CD4-positive, alpha-beta T cell (primary cell): ENCODE results near the gene TRAPPC2L. TPM values are rescaled to one million over a fixed set of nuclear protein-coding genes. Genes with fewer than 3 reads are reported as not detected.
A peak's percentile ranks its signal among the peaks of the same experiment; 100 is the strongest.

Source experiments
- ATAC-seq: fragments of 200-7000 bp; cut with Tn5 transposase; one replicate; pipeline ENCODE4 v1.10.0; 2022; ENCODE audit warnings: mild to moderate bottlenecking; ENCODE audit not compliant: poor library complexity
- CTCF ChIA-PET: fragments of 350-600 bp; sonication (Branson Sonifier 250); formaldehyde crosslinking; loops from one replicate; lab custom pipeline; 2021; ENCODE audit warnings: antibody characterized with exemption, inconsistent platforms; lab: Charles Lee
- POLR2A ChIA-PET: fragments of 350-600 bp; sonication (Branson Sonifier 250); formaldehyde crosslinking; loops from one replicate; lab custom pipeline; 2021; ENCODE audit warnings: antibody characterized with exemption, inconsistent platforms; lab: Charles Lee
- DNase-seq, 14 experiments: peaks; one replicate each; pipeline ENCODE4 v3.0.0-alpha.2; 2013 to 2020; ENCODE audit warnings: mixed read lengths in 2 of 14
- H3K27ac ChIP-seq, 2 donors: one replicate each; pipeline versions ENCODE4 v1.5.1 to v1.7.0; 2013; ENCODE audit warnings: low read length in 2 of 2, low read depth in 1 of 2, mild to moderate bottlenecking in 1 of 2
- H3K27me3 ChIP-seq, 2 experiments: 1 replicate in 1 of 2; 2 replicates in 1 of 2; pipeline versions ENCODE4 v1.6.1 to v1.7.0; 2013; ENCODE audit warnings: low read length in 2 of 2, control low read depth in 1 of 2, mild to moderate bottlenecking in 1 of 2, moderate library complexity in 1 of 2; ENCODE audit not compliant: insufficient read depth in 2 of 2, control insufficient read depth in 1 of 2
- H3K36me3 ChIP-seq: one replicate; pipeline ENCODE4 v1.6.1; 2013; ENCODE audit warnings: low read length, control low read depth; ENCODE audit not compliant: insufficient read depth
- H3K4me1 ChIP-seq: one replicate; pipeline ENCODE4 v1.6.1; 2013; ENCODE audit warnings: low read length, control low read depth; ENCODE audit not compliant: insufficient read depth
- H3K4me3 ChIP-seq: one replicate; pipeline ENCODE4 v1.5.1; 2013; ENCODE audit warnings: mild to moderate bottlenecking, low read length, moderate library complexity
- H3K9me3 ChIP-seq, 2 experiments: 1 replicate in 1 of 2; 2 replicates in 1 of 2; pipeline versions ENCODE4 v1.6.1 to v1.7.0; 2013; ENCODE audit warnings: low read length in 2 of 2, mild to moderate bottlenecking in 2 of 2, control low read depth in 1 of 2, moderate library complexity in 1 of 2; ENCODE audit not compliant: control insufficient read depth in 1 of 2, insufficient read depth in 1 of 2
- H3K27ac Mint-ChIP-seq: one replicate; pipeline ENCODE4 v1.8.0; 2020; ENCODE audit warnings: mixed read lengths
- H3K27me3 Mint-ChIP-seq: one replicate; pipeline ENCODE4 v1.8.0; 2021; ENCODE audit warnings: mixed read lengths
- H3K36me3 Mint-ChIP-seq: one replicate; pipeline ENCODE4 v1.8.0; 2021; ENCODE audit warnings: low read depth, mixed read lengths
- H3K4me1 Mint-ChIP-seq: one replicate; pipeline ENCODE4 v1.8.0; 2021; ENCODE audit warnings: low read depth, mixed read lengths
- H3K4me3 Mint-ChIP-seq: one replicate; pipeline ENCODE4 v1.8.0; 2020; ENCODE audit warnings: mild to moderate bottlenecking, mixed read lengths
- H3K9me3 Mint-ChIP-seq: one replicate; pipeline ENCODE4 v1.8.0; 2020; ENCODE audit warnings: mixed read lengths
- intact Hi-C, 2 experiments: fragments of 100-400 bp; cut with DNase I in 1 of 2; cut with micrococcal nuclease in 1 of 2; formaldehyde crosslinking; loops; one replicate each; pipeline versions ENCODE4 v1.15.1 to v1.9.0; 2023 to 2025; cut with DNase I, micrococcal nuclease
- total RNA-seq, 174 experiments: library from RNA in 2 of 174; stranded (reverse) in 2 of 174; gene quantifications; one replicate each; pipeline ENCODE4 v1.2.3 and lab custom pipeline; 2021 to 2026
- TF ChIP-seq, protein P1 (sequence below): fragments of 200-600 bp; IDR thresholded peaks from one replicate; pipeline ENCODE4 v1.8.0; 2022; ENCODE audit warnings: antibody characterized with exemption, mild to moderate bottlenecking

TRAPPC2L gene
- total RNA-seq, 2 experiments from 2014 or later: 48.0 to 48.2 TPM

DNA sequence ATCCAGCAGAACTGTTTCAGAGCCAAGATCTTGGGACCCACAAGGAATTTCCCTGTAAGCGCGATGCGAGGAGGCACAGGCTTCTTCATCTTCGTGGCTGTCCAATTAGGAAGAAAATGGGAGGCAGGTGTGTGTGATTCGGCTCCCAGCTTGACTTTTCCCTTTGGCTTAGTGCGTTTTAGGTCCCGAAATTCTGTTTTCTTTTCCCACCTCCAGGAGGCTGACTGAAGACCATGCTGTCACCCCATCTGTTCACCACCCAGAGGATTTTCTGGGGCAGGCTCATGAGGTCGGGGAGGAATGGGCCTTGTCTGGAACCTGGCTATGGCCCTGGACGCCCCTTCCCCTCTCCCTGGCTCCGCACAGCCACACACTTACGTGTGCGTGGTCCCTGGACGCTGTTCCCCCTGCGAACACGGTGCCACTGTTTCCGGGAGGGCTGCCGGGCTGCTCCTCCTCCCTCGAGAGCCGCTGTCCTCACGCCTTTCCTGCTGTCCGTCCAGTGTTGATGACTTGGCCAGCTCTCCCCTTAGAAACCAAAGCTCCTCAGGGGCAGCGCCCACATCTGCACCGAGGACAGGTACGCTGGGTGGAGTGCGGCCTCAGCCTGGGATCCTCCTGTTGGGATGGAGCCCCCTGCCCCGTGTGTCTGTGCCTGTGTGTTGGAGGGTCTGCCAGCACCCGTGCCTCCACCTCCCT lies 12.2 kb downstream of the TRAPPC2L start:
- no peak for DNase-seq
- CTCF ChIA-PET: no interaction called here
- Histone ChIP-seq H3K27me3 (peaks cover 13 to 15% of the 10 kb centered on the region in 2 experiments), H3K4me1 (peaks cover 6% of the 10 kb centered on the region), H3K36me3 (no peaks in the 10 kb centered on the region), H3K4me3 (no peak overlapping the region), H3K27ac (no peak overlapping the region), H3K9me3 (peaks cover 0 to 5% of the 10 kb centered on the region in 2 experiments)
- no peaks in the 10 kb centered on the region for H3K4me1 Mint-ChIP-seq
- H3K4me3 Mint-ChIP-seq: no peak overlapping the region
- H3K27me3 Mint-ChIP-seq: peaks cover 11% of the 10 kb centered on the region
- ATAC-seq: no peak
- intact Hi-C loops: no loop called here
- no peaks in the 10 kb centered on the region for H3K36me3 Mint-ChIP-seq
- TF ChIP-seq, protein P1, sequence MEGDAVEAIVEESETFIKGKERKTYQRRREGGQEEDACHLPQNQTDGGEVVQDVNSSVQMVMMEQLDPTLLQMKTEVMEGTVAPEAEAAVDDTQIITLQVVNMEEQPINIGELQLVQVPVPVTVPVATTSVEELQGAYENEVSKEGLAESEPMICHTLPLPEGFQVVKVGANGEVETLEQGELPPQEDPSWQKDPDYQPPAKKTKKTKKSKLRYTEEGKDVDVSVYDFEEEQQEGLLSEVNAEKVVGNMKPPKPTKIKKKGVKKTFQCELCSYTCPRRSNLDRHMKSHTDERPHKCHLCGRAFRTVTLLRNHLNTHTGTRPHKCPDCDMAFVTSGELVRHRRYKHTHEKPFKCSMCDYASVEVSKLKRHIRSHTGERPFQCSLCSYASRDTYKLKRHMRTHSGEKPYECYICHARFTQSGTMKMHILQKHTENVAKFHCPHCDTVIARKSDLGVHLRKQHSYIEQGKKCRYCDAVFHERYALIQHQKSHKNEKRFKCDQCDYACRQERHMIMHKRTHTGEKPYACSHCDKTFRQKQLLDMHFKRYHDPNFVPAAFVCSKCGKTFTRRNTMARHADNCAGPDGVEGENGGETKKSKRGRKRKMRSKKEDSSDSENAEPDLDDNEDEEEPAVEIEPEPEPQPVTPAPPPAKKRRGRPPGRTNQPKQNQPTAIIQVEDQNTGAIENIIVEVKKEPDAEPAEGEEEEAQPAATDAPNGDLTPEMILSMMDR: no peak
- no peaks in the 10 kb centered on the region for H3K9me3 Mint-ChIP-seq
- POLR2A ChIA-PET: interaction anchor here (1.1 kb wide), 1 partner anchor 11 kb away, joined by 3 read pairs; no protein-coding TSS in a partner anchor
- no peak overlapping the region for H3K27ac Mint-ChIP-seq

DNA sequence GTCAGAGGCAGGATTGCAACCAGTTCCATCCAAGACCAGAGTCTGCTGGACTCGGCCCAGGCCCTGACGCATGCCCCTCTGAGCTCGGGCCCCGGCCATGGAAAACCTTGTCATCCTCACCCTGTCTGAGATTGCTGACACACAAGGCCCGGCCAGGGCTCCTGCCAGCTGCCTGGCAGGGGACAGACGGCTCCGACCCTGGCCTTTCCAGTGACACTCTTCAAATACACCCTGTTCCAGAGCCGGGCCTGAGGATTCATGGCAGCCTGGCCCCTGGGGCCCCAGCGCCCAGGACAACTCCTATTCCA lies 12.7 kb downstream of the TRAPPC2L start:
- Mint-ChIP-seq H3K9me3 (no peaks in the 10 kb centered on the region), H3K27ac (no peak overlapping the region), H3K36me3 (no peaks in the 10 kb centered on the region), H3K4me3 (no peak overlapping the region), H3K4me1 (no peaks in the 10 kb centered on the region), H3K27me3 (peaks cover 11% of the 10 kb centered on the region)
- ATAC-seq (no peak), DNase-seq (no peak)
- Histone ChIP-seq H3K4me1 (peaks cover 6% of the 10 kb centered on the region), H3K27me3 (peaks cover 13 to 15% of the 10 kb centered on the region in 2 experiments), H3K36me3 (no peaks in the 10 kb centered on the region), H3K27ac (no peak overlapping the region), H3K4me3 (no peak overlapping the region), H3K9me3 (peaks cover 0 to 5% of the 10 kb centered on the region in 2 experiments)
- CTCF ChIA-PET: no interaction called here
- TF ChIP-seq, protein P1: no peak
- POLR2A ChIA-PET: no interaction called here
- intact Hi-C loops: no loop called here

DNA sequence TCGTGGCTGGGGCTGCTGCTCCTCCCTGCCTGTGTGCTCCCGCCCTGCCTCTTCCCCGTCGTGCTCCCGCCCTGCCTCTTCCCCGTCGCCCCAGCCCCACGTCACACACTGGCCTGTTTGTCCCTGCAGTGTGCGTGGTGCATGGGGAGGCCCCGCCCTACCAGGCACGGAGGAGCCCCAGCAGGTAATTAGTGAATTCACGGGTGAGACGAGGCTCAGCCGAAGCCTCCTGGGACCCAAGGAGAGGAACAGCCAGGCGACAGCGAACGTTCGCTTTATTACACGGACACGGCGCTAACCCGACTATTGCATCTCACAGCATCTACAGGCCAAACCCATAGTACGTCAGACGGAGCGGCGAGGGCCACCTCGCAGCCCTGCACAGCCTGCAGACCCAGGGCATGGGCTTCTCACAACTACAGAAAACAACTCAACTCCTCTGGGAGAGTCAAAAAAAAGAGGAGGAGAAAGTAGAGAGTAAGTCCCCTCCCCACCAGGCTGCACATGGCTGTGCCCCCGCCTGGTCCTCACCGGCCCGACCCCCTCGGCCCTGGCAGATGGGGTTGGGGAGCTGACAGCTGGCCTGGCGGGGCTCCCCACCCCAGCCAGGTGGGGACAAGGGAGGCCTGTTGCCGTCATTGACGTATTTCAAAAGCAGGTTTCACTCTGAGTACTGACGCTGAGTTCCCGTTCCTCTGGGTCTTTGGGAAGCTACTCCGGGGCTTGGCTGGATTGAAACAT lies 13.9 kb downstream of the TRAPPC2L start:
- peaks cover 13 to 15% of the 10 kb centered on the region in 2 experiments for H3K27me3 ChIP-seq
- Mint-ChIP-seq H3K36me3 (no peaks in the 10 kb centered on the region), H3K4me3 (peak overlapping the region; percentile 20), H3K4me1 (no peaks in the 10 kb centered on the region), H3K9me3 (no peaks in the 10 kb centered on the region), H3K27ac (no peak overlapping the region), H3K27me3 (peaks cover 11% of the 10 kb centered on the region)
- peaks cover 0 to 11% of the 10 kb centered on the region in 2 experiments for H3K9me3 ChIP-seq
- CTCF ChIA-PET: no interaction called here
- TF ChIP-seq, protein P1: no peak
- H3K27ac ChIP-seq: no peak overlapping the region
- POLR2A ChIA-PET: no interaction called here
- no peak overlapping the region for H3K4me3 ChIP-seq
- ATAC-seq: peak; percentile 41
- DNase-seq: no peak
- H3K36me3 ChIP-seq: no peaks in the 10 kb centered on the region
- intact Hi-C loops: no loop called here
- peaks cover 6% of the 10 kb centered on the region for H3K4me1 ChIP-seq
